ENCODE data around the gene RAP1GAP. TPM values are rescaled to one million over a fixed set of nuclear protein-coding genes. Genes with fewer than 3 reads are reported as not detected.
A peak's percentile ranks its signal among the peaks of the same experiment; 100 is the strongest.

RAP1GAP gene
- total and polyA plus RNA-seq, 9 of the 15 experiments (the other 6 are each of a cell fraction or from before 2014, with no cell fraction given) = 0.29 to 30.2 (median 19.2) TPM

DNA sequence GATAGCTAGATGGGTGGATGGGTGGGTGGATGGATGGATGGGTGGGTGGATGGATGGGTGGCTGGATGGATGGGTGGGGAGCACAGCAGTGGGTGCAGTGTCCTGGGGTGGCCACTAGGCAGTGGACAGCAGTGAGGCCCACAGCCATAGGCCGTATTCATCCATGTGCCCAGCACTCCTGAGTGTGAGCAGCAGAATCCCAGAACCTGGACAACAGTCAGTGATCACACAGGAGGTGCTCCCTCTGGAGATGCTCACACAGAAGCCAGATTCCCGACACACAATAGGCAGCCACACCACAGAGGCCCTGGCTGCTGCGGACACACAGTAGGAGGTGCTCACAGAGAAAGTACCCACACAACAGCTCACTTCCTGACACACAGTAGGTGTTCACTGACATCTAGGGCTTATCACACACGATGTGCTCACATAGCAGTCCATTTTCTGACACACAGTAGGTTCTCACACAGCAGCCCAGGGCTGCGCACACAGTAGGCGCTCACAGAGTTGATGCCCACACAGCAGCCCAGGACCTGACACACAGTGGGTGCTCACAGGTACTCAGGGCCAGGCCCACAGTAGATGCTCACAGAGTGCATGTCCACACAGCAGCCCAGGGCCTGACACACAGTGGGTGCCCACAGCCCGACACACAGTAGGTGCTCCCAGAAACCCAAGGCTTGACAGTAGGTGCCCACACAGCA, 64.0 kb downstream of the RAP1GAP start (continued):
- no peak for TF ChIP-seq ZNF589 (CRISPR knock-in tag; IDR thresholded peaks at IDR 0.05; ENCODE audit: low read depth)
- no peak for TF ChIP-seq ZNF253 (CRISPR knock-in tag; conservative IDR thresholded peaks at IDR 0.05)
- TF ChIP-seq LEF1 (IDR thresholded peaks at IDR 0.05) = no peak
- TF ChIP-seq CHD4 (IDR thresholded peaks at IDR 0.05; ENCODE audit: insufficient read depth, insufficient replicate concordance, low read depth, low read length, poor library complexity, severe bottlenecking) = peak; percentile 71
- TF ChIP-seq, protein P1, sequence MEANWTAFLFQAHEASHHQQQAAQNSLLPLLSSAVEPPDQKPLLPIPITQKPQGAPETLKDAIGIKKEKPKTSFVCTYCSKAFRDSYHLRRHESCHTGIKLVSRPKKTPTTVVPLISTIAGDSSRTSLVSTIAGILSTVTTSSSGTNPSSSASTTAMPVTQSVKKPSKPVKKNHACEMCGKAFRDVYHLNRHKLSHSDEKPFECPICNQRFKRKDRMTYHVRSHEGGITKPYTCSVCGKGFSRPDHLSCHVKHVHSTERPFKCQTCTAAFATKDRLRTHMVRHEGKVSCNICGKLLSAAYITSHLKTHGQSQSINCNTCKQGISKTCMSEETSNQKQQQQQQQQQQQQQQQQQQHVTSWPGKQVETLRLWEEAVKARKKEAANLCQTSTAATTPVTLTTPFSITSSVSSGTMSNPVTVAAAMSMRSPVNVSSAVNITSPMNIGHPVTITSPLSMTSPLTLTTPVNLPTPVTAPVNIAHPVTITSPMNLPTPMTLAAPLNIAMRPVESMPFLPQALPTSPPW (CRISPR knock-in tag; IDR thresholded peaks at IDR 0.05) = no peak
- TF ChIP-seq ZNF263 (CRISPR knock-in tag; IDR thresholded peaks at IDR 0.05; ENCODE audit: borderline replicate concordance) = peak; percentile 70; the same call in 1 of the 2 replicates
- TF ChIP-seq PHF8 (IDR thresholded peaks at IDR 0.05; ENCODE audit: borderline replicate concordance, low read length) = no peak
- peak; percentile 19 to 37 (median 27); a peak in 2 of 6 replicates for TF ChIP-seq CTCF (IDR thresholded peaks at IDR 0.05 in 2 of 3, conservative IDR thresholded peaks at IDR 0.05 in 1 of 3; ENCODE audit: insufficient read depth in 2 of 3, low read depth in 1 of 3, low read length in 3 of 3)
- TF ChIP-seq ZKSCAN1 (IDR thresholded peaks at IDR 0.05; ENCODE audit: low read depth, low read length) = peak; percentile 99
- TF ChIP-seq, protein P2, sequence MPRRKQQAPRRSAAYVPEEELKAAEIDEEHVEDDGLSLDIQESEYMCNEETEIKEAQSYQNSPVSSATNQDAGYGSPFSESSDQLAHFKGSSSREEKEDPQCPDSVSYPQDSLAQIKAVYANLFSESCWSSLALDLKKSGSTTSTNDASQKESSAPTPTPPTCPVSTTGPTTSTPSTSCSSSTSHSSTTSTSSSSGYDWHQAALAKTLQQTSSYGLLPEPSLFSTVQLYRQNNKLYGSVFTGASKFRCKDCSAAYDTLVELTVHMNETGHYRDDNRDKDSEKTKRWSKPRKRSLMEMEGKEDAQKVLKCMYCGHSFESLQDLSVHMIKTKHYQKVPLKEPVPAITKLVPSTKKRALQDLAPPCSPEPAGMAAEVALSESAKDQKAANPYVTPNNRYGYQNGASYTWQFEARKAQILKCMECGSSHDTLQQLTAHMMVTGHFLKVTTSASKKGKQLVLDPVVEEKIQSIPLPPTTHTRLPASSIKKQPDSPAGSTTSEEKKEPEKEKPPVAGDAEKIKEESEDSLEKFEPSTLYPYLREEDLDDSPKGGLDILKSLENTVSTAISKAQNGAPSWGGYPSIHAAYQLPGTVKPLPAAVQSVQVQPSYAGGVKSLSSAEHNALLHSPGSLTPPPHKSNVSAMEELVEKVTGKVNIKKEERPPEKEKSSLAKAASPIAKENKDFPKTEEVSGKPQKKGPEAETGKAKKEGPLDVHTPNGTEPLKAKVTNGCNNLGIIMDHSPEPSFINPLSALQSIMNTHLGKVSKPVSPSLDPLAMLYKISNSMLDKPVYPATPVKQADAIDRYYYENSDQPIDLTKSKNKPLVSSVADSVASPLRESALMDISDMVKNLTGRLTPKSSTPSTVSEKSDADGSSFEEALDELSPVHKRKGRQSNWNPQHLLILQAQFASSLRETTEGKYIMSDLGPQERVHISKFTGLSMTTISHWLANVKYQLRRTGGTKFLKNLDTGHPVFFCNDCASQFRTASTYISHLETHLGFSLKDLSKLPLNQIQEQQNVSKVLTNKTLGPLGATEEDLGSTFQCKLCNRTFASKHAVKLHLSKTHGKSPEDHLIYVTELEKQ (CRISPR knock-in tag; IDR thresholded peaks at IDR 0.05) = no peak
- TF ChIP-seq CHD1 (IDR thresholded peaks at IDR 0.05; ENCODE audit: low read length) = no peak
- TF ChIP-seq ZNF764 (CRISPR knock-in tag; IDR thresholded peaks at IDR 0.05; ENCODE audit: low read depth) = no peak
- no peak for TF ChIP-seq GATAD2A (IDR thresholded peaks at IDR 0.05)
- 0 out of 2 replicates have a peak, but pooled peaks have one; percentile 3 for TF ChIP-seq EGR1 (conservative IDR thresholded peaks at IDR 0.05)
- TF ChIP-seq, protein P3, sequence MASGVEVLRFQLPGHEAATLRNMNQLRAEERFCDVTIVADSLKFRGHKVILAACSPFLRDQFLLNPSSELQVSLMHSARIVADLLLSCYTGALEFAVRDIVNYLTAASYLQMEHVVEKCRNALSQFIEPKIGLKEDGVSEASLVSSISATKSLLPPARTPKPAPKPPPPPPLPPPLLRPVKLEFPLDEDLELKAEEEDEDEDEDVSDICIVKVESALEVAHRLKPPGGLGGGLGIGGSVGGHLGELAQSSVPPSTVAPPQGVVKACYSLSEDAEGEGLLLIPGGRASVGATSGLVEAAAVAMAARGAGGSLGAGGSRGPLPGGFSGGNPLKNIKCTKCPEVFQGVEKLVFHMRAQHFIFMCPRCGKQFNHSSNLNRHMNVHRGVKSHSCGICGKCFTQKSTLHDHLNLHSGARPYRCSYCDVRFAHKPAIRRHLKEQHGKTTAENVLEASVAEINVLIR (CRISPR knock-in tag; IDR thresholded peaks at IDR 0.05) = no peak
- no peak for TF ChIP-seq STAT5A (IDR thresholded peaks at IDR 0.05; ENCODE audit: borderline replicate concordance, low read length)

Data from K562 (cell line).